NCI-H774 (cell line): Measurements from ENCODE around the gene CRELD2.
A peak's percentile ranks its signal among the peaks of the same experiment; 100 is the strongest.

Experiments
- DNase-seq: peaks from one replicate; lab custom pipeline; 2025; lab: John Stamatoyannopoulos, UW

Gene CRELD2

DNA sequence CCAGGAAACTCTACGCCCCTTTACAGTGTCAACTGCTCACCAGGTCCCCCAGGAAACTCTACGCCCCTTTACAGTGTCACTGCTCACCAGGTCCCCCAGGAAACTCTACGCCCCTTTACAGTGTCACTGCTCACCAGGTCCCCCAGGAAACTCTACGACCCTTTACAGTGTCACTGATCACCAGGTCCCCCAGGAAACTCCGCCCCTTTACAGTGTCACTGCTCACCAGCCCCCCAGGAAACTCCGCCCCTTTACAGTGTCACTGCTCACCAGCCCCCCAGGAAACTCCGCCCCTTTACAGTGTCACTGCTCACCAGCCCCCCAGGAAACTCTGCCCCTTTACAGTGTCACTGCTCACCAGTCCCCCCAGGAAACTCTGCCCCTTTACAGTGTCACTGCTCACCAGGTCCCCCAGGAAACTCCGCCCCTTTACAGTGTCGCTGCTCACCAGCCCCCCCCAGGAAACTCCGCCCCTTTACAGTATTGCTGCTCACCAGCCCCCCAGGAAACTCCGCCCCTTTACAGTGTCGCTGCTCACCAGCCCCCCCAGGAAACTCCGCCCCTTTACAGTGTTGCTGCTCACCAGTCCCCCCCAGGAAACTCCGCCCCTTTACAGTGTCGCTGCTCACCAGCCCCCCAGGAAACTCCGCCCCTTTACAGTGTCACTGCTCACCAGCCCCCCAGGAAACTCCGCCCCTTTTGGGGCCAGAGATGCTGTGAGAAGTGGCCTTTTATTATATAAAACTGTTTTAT lies 26.8 kb downstream of the CRELD2 start:
- DNase-seq, result peak; percentile 25

DNA sequence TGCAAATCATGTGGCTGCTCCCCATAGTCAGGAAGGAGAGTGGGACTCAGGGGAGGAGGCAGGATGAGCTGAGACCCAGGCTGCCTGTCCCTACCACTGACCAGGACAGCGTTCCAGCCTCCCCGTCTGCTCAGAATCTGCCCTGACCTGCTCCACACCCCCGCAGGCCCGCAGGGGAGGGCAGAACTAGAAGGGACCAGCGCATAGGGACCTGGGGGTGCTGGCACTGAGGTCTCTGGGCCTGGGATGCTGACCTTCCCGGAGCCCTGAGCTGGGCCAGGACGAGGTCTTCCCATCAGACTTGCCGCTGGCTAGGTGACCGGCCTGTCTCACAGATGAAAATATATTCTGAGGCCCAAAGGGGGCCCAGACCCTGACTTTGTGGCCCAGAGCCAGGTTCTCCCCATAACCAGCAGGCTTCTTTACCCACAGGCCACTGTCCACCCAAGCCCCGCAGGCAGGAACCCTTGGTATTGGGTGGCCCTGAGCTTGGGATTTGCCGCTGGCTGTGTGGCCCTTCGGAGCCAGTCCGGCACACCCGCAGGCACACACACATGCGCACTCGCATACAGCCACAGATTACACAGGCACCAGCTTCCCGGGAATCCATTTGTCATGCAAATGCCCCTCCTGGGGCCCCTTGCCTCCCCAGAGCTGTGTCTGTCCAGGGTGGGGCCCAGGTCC lies 28.3 kb downstream of the CRELD2 start:
- DNase-seq, result no peak

DNA sequence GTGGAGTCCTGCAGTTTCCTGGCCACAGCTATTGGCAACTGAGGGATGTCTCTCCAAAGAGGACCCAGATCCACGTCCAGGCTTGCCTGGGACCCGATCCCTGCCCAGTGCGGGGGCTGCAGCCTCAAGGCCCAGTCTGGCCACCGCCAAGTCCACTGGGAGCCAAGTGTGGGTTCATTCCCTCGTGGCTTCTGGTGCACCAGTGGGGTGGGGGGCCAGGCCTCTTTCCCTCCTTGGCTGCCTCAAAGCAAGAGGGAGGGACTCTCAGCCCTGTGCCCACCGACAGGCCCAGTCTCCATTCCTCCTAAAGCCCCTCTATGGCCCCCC lies 28.8 kb downstream of the CRELD2 start:
- DNase-seq, result no peak

DNA sequence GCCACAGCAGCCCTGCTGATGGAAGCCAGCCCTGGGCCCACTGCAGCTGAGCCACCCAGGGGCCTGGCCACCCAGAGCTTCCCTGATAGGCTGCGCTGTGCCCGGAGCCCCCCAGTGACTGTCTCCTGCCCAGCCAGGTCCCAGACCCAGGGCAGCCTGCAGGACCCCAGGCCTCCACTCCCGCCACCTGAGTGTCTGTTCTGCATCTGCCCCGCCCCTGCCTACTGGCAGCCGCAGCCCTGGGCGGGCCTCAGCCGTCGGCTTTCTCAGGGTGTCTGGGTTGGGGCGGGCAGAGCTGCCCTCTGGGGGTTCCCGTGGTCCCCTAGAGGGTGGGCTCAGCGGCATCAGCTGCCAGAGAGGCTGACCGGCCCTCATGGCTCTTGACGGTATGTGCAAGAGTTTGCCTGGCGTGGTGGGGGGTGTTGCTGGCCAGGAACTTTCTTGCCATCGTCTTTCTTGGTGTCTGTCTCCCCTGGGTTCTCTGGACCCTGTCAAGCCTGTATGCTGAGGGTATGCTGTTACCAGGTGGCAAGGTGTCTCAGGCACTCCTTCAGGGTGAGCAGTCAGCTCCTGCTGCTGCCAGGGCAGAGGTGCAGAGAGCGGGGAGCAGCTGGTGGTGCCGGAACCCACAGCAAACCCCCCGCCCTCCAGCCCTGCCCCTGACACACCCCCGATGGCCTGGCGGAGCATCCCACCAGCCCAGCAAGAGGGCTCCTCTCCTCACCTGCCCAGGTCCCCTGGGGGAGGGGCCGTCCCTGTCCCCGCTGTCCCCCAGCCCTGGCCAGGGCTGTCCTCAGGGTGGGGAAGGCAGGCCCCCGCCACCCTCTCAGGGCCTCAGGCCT lies 29.9 kb downstream of the CRELD2 start:
- no peak for DNase-seq

DNA sequence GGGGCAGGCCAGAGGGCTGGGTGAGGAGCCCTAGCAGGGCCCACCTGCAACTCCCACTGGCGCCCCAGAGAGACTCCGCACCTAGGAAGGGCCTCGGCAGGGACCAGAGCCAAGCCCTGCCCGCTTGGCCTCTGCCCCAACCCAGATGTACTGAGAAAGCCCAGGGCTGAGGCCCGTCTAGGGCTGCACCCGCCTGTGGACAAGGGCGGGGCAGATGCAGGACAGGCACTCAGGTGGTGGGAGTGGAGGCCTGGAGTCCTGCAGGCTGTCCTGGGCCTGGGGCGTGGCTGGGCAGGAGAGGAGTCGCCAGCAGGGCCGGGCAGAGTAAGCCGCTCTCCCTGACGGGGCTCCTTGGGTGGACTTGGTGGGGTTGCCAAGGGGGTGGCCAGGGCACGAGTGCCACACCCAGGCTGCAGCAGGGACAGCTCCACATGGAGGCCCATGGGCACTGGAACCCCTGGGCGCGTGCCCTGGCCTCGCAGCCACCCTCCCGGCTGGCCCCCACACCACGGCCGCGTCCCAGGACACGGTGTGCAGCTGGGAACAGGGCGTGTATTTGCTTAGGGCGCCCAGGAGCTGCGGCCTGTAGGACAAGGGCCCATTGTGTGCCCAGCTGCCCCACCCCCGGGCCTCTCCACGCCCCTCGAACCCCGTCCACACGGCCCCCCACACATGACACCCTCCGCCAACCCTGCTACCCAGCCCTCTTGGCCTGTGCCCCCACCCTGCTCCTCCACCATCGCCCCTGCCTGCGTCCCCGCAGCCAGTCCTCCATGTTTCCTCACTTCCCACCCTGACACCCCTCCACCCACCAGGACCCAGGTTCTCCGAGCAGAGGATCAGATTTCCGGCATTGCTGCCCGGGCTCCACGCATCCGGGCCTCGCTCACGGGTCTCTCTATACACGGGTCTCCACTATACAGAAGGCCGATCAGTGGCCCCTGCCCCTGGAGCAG lies 30.8 kb downstream of the CRELD2 start:
- DNase-seq, result no peak

DNA sequence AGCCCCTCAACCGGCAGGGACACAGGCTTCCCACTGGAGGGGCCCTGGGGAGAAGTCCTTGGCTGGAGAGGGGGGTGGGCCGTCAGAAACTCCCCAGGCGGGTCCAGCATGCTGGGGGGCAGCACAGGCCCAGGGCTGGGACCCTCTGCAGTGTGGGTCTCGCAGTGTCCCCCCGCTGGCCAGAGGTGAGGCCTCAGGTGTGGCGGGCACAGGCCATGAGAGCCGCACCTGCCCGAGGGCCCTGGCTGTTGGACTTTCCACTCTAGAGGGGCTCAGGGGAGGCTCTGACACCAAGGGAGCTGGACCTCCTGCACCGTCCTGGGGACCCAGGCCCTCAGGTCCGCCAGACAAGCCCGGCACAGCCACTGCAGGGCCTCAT lies 31.5 kb downstream of the CRELD2 start:
- DNase-seq, result no peak

DNA sequence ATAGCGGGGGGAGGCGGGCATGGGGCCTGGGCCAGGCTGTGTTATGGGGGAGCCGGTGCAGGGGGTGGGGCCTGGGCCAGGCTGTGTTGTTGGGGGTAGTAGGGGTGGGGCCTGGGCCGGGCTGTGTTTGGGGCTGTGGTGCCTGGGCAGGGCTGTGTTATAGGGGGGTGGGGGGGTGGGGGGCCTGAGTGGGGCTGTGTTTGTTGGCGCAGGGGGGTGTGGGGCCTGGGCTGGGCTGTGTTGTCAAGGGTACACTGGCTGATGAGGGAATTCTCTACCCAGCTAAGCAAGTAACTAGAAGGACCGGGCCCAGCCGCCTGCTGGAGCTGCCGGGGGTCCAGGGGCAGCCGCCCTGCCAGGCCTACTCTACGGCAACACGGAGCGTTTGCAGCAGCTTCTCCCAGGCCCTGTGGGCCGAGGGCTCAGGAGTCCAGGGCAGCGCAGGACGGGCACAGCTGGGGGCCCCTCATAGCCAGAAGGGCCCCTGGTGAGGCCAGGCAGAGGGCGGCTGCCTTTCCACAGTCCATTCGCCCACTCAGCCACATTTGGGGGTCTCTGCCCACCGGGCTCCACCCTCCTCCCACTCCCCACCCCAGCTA lies 32.1 kb downstream of the CRELD2 start:
- DNase-seq, result no peak

DNA sequence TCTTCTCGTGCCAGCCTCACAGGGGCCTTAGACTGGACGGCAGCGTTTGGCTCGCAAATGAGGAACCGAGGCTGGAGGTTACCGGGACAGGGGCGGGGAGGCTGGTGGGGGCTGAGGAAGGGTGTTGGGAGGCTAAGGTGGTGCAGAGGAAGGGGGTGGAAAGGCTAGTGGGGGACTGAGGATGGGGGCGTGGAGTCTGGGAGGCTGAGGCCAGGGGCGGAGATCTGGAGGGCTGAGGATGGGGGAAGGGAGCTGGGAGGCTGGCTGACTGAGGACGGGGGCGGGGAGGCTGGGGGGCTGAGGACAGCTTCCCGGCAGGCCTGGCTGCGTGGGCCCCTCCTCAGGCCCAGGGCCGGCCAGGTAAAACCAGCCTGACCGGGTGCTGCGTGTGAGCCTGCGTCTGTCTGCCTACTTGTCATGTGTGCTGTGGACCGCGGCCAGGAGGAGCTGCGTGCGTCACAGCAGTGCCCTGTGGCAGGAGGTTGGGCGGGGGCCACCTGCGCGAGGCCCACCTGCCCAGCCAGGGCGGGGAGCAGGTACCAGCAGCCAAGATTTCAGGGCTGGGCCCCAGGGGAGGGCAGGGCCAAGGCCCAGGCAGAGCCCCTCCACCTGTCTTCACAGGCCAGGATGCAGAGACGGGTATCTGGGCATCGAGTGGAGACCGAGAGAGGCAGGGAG lies 32.7 kb downstream of the CRELD2 start:
- peak; percentile 61 for DNase-seq

DNA sequence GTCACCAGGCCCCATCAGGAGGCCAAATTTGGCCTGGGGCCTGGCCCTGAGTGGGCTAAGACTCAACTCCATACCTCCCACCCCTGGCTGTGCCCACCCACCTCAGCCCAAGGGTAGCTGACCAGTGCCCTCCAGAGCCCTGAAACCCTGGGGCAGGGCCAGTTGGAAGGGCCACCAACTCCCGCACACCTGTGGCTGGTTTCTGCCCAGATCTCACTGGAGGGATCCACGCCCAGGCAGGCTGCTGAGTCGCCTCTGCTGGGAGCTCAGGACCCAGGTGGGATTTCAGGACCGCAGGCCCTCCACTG lies 33.2 kb downstream of the CRELD2 start:
- no peak for DNase-seq

DNA sequence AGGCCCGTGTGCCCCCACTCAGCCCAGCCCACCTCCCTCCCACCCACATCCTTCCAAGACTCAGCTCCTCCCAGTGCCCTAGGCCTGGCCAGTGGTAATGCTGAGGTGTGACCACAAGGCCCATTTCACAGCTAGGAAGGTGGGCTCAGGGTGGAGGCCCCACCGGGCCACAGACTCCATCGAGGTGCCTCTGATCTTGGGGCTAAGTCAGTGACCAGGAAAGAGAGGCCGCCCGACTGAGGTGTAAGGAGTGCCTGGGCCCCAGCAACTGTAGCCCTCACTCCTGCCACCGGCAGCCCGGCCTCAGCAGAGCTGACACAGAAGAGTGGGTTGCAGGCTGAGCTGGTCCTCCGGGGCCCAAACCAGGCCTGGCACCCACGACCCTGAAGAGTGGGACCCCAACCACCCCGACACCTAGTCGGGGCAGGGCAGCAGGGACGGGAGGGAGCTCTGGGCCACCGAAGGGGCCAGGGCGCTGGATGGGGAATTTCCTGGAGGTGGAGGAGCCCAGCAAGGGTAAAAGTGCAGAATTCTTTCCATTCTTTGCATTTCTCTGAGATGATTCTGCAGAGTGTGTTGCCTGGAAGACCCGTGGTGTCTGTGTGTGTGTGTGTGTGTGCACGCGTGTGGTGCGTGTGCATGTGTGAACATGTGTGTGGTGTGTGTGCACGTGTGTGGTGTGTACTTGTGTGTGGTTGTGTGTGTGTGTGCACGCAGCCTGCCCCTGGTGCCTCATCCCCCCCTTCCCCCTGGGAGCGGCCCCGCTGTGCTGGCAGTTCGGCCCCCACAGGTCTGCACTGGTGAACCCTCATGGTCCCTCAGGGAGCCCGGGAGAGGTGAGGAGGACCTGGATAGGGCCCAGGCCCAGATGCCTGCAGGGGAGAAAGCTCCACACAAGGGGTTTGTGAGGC lies 33.8 kb downstream of the CRELD2 start:
- no peak for DNase-seq

DNA sequence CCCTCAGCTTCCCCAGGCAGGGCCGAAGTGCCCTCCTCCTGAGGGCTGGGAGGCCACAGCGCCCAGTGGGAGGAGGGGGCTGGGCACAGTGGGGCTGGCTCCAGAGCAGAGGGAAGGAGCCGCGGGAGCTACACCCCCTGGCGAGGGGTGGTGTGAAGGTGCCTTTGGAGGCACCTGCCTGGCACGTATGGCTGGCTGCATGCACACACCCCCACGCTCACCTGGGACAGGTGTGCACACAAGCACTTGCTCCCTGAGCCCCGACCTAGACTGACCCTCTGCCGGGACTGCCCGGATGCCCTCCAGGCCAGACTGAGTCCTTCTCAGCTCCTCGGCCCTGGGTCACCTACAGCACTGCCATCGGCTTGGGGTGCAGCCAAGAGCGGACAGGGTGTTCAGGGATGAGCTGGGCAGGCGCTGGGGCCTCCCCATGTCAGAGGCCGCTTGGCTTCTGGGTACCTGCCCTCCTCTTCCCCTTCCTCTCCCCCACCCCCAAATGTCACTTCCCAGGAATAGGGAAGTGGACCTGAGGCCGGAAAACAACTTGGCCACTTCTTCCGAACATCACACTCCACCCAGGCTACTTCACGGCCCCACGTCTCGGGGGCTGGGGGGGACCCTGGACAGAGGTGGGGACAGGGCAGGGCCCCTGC lies 34.7 kb downstream of the CRELD2 start:
- no peak for DNase-seq

DNA sequence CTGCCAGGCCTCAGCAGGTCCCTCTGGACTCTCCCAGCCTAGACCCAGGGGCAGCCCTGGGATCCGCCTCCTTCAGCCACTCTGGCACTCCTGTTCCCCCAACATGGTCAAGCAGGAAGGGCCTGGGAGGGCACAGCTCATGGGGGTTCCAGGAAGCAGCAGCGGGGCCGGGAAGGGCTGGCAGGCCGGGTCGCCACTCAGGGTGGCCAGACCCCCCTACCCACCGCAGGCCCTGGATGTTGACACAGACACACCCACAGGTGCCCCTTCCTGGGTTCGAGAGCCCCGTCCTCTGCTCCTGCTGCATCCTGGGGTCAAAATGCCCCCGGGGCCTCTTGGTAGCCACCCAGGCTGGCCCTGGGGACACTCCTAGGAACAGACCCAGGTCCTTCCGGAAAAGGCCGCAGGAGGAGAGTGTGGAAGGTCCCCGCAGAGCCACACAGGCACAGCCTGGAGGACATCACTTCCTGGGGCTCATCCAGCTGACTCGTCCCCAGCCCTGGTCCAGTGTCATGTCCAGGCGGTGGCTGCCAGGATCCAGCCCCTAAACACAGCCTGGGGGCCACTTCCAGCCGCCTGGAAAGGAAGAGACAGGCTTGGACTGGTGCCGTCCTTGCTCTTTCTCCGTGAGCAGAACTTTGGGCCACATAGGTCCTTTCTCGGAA lies 35.4 kb downstream of the CRELD2 start:
- no peak for DNase-seq

DNA sequence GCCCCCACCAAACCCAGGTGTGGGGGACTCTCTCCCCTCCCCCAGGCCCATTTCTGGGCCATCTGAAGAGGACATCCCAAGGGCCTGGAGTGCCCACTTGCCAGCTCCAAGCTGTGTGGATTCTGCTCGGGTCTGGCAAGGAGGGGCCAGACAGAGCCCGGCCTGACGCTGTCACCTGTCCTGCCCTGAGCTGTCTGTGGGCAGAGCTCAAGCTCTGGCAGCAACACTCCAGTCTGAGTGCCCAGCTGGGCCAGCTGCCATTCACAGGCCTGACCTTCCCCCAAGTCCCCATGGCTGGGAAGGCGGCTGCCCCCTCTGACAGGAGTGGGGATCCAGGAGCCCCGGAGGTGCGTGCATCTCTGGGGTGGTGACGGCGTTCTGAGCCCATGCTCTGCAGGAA lies 35.9 kb downstream of the CRELD2 start:
- DNase-seq, result no peak

DNA sequence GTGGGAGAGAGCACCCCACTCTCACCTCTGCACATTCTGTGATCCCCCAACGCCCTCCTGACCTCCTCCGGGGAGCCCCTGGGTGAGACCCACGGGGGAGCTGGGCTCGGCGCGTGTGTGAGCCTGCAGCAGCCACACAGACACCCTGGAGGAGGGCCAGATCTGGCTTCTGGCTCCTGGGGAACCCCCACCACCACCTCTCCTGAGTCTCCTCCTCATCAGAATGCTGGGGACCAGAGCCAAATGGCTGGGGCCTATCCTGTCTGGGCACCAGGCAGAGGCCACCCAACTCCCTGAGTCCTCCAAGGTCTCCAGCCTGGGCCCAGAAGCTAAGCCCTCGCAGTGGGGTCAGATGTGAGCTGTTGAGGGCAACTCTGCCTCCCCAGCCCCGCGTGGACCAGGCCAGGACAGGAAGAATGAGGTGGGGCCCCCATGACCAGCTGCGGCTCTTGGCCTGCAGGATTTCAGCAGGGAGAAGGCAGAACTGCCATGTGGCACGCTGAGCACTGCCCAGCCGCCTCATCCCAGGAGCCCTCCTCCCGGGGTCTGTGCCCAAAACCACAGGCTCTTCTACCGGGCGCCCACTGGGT lies 36.7 kb downstream of the CRELD2 start:
- no peak for DNase-seq

DNA sequence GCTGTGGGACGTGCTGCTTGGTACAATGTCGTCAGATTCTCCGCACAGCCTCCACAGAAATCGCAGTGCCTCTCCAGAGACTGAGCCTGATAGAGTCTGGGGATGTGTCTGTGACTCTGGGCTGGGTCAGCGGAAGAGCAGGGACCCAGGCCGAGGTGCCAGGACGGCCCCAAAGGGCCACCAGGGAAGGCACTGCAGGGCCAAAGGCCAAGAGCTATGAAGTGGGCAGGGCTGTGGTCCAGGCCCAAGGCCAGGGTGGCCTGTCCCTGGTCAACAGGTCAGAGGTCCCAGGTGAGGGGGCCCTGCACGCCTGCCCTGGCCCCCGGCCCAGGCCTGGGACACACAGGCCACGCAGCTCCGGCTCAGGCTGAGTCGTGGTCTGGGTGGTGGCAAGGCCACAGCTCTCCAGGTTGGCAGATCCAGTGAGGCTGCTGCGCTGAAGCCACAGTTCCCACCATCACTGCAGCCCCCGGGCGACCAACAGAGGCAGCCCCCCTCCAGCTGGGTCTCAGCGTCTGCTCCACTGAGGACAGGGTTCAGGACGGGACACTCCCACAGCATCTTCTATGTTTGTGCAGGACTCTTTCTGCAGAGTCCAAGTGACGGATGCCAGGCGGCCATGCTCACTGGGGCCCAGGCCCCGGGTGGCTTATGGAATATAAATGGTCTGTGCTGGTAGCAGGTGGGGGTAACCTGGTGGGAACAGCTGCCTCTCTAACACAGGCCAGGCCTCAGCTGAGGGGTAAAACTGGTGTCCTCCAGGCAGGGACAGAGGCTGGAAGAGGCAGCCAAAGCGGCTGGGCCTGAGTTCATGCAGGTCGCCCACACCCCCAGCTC lies 37.4 kb downstream of the CRELD2 start:
- DNase-seq, result no peak

DNA sequence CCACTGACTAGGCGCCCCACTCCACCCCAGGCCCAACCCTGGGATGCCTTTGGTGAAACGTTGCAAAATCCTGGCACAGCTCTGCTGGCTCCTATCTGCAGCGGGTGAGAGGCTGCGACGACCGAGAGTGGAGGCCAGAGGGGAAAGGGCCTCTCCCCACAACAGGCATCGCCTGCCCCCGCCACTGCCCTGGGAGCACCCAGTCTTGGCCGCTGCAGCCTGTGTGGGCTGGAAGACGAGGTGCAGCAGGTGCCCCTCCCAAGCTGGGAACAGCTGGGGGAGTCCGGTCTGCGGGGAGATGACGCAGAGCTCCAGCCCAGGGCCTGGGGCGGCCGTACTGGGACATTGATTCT lies 38.0 kb downstream of the CRELD2 start:
- DNase-seq, result no peak

DNA sequence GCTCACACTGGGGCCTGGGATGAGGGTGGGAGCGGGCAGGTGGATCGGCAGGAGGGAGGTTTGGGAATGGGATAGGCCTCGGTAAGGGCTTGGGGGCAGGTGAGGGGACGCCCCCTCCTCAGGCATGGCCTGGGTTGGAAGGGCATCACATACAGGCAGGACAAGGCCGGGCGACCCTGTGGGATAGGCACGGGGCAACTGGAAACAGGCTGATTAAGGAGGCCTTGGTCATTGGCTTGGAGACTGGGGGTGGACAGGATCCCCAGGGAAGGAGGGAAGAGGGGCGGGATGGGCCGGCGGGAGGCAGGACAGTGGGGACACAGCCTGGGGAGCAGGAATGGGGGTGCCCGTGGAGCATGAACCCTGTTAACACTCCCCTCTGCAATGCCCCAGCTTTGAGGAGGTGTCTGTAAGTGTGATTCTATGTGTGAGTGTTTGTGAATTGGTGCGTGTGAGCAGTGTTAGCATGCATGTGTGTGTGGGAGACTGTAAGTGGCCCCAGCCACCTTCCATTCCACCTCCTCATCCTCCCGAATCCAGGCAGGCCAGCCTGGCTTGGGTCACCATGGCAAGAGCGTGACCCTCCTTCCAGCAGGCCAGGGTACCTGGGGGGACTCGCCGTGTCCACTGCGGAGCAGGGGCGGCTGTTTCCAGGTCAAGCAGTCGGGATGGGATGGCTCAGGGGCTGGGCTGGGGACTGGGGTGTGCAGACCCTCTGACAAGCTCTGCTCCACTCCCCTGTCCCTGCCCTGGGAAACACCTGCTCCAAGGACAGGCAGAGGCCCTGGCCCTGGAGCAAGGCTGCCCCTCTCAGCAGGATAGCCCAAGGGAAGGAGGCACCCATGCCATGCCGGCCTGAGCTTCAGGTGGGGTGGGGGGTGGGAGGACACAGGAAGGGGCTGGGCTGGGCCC lies 38.7 kb downstream of the CRELD2 start:
- no peak for DNase-seq
